HepG2 (cell line): ENCODE measurements around the gene VWA7. TPM values are rescaled to one million over a fixed set of nuclear protein-coding genes. Genes with fewer than 3 reads are reported as not detected.

Source experiments
- AGO1 ChIP-seq: fragments of 200-400 bp; formaldehyde crosslinking; IDR thresholded peaks from 2 replicates; pipeline ENCODE4 v1.6.1; 2017; ENCODE audit warnings: mild to moderate bottlenecking, low read depth, low read length, moderate library complexity; ENCODE audit not compliant: poor library complexity, severe bottlenecking
- ARNT ChIP-seq: fragments of 450-650 bp; IDR thresholded peaks from 2 replicates; pipeline ENCODE4 v1.6.1; 2017
- ATF4 ChIP-seq, 2 experiments: fragments of 450-650 bp in 1 of 2; sonication (generic) in 1 of 2; formaldehyde crosslinking; IDR thresholded peaks; 2 replicates each; pipeline versions ENCODE4 v1.5.0 to v1.8.0; 2020 to 2022; ENCODE audit warnings: mild to moderate bottlenecking in 1 of 2, missing genetic modification reagents in 1 of 2
- EHMT2 ChIP-seq: fragments of 200-600 bp; sonication (generic); IDR thresholded peaks from 2 replicates; pipeline ENCODE4 v1.7.0; 2017; ENCODE audit warnings: antibody characterized with exemption, low read depth, low read length, borderline replicate concordance
- ELF1 ChIP-seq: sonication (generic); formaldehyde crosslinking; IDR thresholded peaks from 2 replicates; pipeline ENCODE4 v1.4.0; 2020; ENCODE audit warnings: missing genetic modification reagents
- HNF4A ChIP-seq: sonication (generic); formaldehyde crosslinking; IDR thresholded peaks from 2 replicates; pipeline ENCODE4 v1.4.0; 2020; ENCODE audit warnings: missing genetic modification reagents
- HNRNPUL1 ChIP-seq: fragments of 200-400 bp; formaldehyde crosslinking; IDR thresholded peaks from 2 replicates; pipeline ENCODE4 v1.6.1; 2017; ENCODE audit warnings: low read depth, mild to moderate bottlenecking, low read length, moderate library complexity
- KDM4B ChIP-seq: sonication (generic); formaldehyde crosslinking; IDR thresholded peaks from 2 replicates; pipeline ENCODE4 v1.4.0; 2020; ENCODE audit warnings: missing genetic modification reagents
- KLF13 ChIP-seq: sonication (generic); formaldehyde crosslinking; IDR thresholded peaks from 2 replicates; pipeline ENCODE4 v1.4.0; 2020; ENCODE audit warnings: mild to moderate bottlenecking, missing genetic modification reagents
- LCORL ChIP-seq, 2 experiments: fragments of 450-650 bp in 1 of 2; sonication (generic) in 1 of 2; formaldehyde crosslinking in 1 of 2; IDR thresholded peaks; 2 replicates each; pipeline versions ENCODE4 v1.5.0 to v1.6.1; 2017 to 2020; ENCODE audit warnings: antibody characterized with exemption in 1 of 2, missing genetic modification reagents in 1 of 2
- MED8 ChIP-seq: sonication (generic); formaldehyde crosslinking; IDR thresholded peaks from 2 replicates; pipeline ENCODE4 v1.8.1; 2023; ENCODE audit warnings: mild to moderate bottlenecking, missing genetic modification reagents; ENCODE audit not compliant: insufficient replicate concordance
- MEF2D ChIP-seq: sonication (generic); formaldehyde crosslinking; IDR thresholded peaks from 2 replicates; pipeline ENCODE4 v1.5.1; 2020; ENCODE audit warnings: mild to moderate bottlenecking, missing genetic modification reagents
- NKX3-1 ChIP-seq: sonication (generic); formaldehyde crosslinking; IDR thresholded peaks from 2 replicates; pipeline ENCODE4 v1.5.0; 2020; ENCODE audit warnings: missing genetic modification reagents
- NONO ChIP-seq, 2 experiments: fragments of 450-650 bp in 1 of 2; sonication (generic) in 1 of 2; formaldehyde crosslinking in 1 of 2; IDR thresholded peaks in 1 of 2; conservative IDR thresholded peaks in 1 of 2; 2 replicates each; pipeline versions ENCODE4 v1.6.1 to v1.8.0; 2017 to 2022; ENCODE audit warnings: mild to moderate bottlenecking in 1 of 2, missing genetic modification reagents in 1 of 2, moderate library complexity in 1 of 2
- NR2C2 ChIP-seq: sonication (generic); formaldehyde crosslinking; IDR thresholded peaks from 2 replicates; pipeline ENCODE4 v1.4.0; 2020; ENCODE audit warnings: missing genetic modification reagents, mild to moderate bottlenecking, moderate library complexity, borderline replicate concordance
- PAX8 ChIP-seq: sonication (generic); formaldehyde crosslinking; IDR thresholded peaks from 2 replicates; pipeline ENCODE4 v1.8.0; 2022; ENCODE audit warnings: mild to moderate bottlenecking, missing genetic modification reagents, borderline replicate concordance
- SOX5 ChIP-seq: IDR thresholded peaks from 2 replicates; pipeline ENCODE4 v1.6.1; 2016; ENCODE audit warnings: borderline replicate concordance
- SP5 ChIP-seq: IDR thresholded peaks from 2 replicates; pipeline ENCODE4 v1.6.1; 2016; ENCODE audit warnings: low read depth, borderline replicate concordance
- SRF ChIP-seq: IDR thresholded peaks from 2 replicates; pipeline ENCODE4 v1.6.1; 2011; ENCODE audit warnings: mild to moderate bottlenecking, low read depth, low read length, moderate library complexity
- TAF15 ChIP-seq: fragments of 200-400 bp; formaldehyde crosslinking; IDR thresholded peaks from one replicate; pipeline ENCODE4 v1.6.1; 2018; ENCODE audit warnings: mild to moderate bottlenecking, low read depth, low read length; ENCODE audit not compliant: poor library complexity, severe bottlenecking
- TEAD3 ChIP-seq: optimal IDR thresholded peaks from 2 replicates; pipeline ENCODE3; 2016; ENCODE audit warnings: borderline replicate concordance
- ZBTB3 ChIP-seq: sonication (generic); formaldehyde crosslinking; IDR thresholded peaks from 2 replicates; pipeline ENCODE4 v1.4.0; 2020; ENCODE audit warnings: low read depth, mild to moderate bottlenecking, moderate library complexity, missing genetic modification reagents, borderline replicate concordance
- ZFP37 ChIP-seq: sonication (generic); formaldehyde crosslinking; IDR thresholded peaks from 2 replicates; pipeline ENCODE4 v1.4.0; 2020; ENCODE audit warnings: missing genetic modification reagents, borderline replicate concordance
- ZFY ChIP-seq: sonication (generic); formaldehyde crosslinking; IDR thresholded peaks from 2 replicates; pipeline ENCODE4 v1.4.0; 2020; ENCODE audit warnings: missing genetic modification reagents
- ZNF564 ChIP-seq: sonication (generic); formaldehyde crosslinking; IDR thresholded peaks from 2 replicates; pipeline ENCODE4 v1.8.1; 2023; ENCODE audit warnings: mild to moderate bottlenecking, missing genetic modification reagents
- ZNF652 ChIP-seq: IDR thresholded peaks from 2 replicates; pipeline ENCODE4 v1.6.1; 2016; ENCODE audit warnings: low read depth, borderline replicate concordance
- ZNF850 ChIP-seq: sonication (generic); formaldehyde crosslinking; conservative IDR thresholded peaks from 2 replicates; pipeline ENCODE4 v1.9.0; 2021; ENCODE audit warnings: mild to moderate bottlenecking, missing genetic modification reagents
- ZNF883 ChIP-seq: sonication (generic); formaldehyde crosslinking; IDR thresholded peaks from 2 replicates; pipeline ENCODE4 v1.5.1; 2020; ENCODE audit warnings: mild to moderate bottlenecking, missing genetic modification reagents; ENCODE audit errors: not compliant biosample characterization
- polyA plus RNA-seq, 8 experiments: library from polyadenylated mRNA; depleted of rRNA in 3 of 8; stranded (reverse) in 7 of 8; unstranded in 1 of 8; fragments of >200 nt; fragmentation: Illumina TruSeq in 4 of 8; extraction: Trizol in 4 of 8; gene quantifications; 2 replicates each; pipeline versions ENCODE4 v1.2.1 to v1.2.3, GENCODE V29; 2011 to 2016; ENCODE audit warnings: low read depth in 4 of 8, missing spikeins in 1 of 8, mixed read lengths in 1 of 8; ENCODE audit not compliant: insufficient read depth in 1 of 8
- total RNA-seq, 5 experiments: library from RNA; depleted of rRNA; stranded (reverse); fragments of >200 nt; fragmentation: Illumina TruSeq; extraction: Trizol; gene quantifications; 2 replicates each; pipeline ENCODE4 v1.2.3, GENCODE V29; 2016; ENCODE audit warnings: low read depth in 1 of 5
- TF ChIP-seq, protein P1 (sequence below): IDR thresholded peaks from 2 replicates; pipeline ENCODE4 v1.6.1; 2016
- TF ChIP-seq, protein P2 (sequence below): sonication (generic); formaldehyde crosslinking; IDR thresholded peaks from 2 replicates; pipeline ENCODE4 v1.4.0; 2020; ENCODE audit warnings: missing genetic modification reagents

Gene VWA7
- total and polyA plus RNA-seq, 2 of the 13 experiments (the other 11 are each of a cell fraction or from before 2014, with no cell fraction given): 0.86 to 3.3 TPM

DNA sequence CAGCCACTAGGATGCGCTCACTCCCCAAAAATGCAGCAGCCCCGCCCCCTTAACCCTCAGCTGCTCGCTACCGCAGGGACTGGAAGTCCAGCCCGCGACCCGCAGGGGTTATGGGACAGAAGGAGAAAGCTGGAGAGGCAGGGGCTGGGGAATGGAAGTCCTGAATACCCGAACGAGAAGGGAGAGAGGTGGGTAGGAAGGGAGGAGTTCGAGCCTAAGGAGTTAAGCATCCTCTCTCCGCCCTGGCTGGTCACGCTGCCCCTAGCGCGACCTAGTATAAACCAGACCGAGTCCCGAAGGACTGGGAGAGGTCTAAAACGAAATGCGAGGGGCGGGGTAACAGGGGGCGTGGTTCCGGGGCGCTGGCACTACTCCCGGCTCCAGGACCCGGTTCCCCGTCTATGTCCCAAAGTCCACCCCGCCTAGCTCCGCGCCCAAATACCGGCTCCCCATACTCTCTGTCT lies 47.6 kb downstream of the VWA7 start (continued):
- TF ChIP-seq TEAD3 (CRISPR knock-in tag) (no peak), AGO1 (no peak), MEF2D (CRISPR knock-in tag) (0 out of 2 replicates have a peak, but pooled peaks have one; percentile 11), EHMT2 (no peak), ARNT (no peak), ZNF883 (CRISPR knock-in tag) (no peak), ZNF652 (peak; percentile 100), KDM4B (CRISPR knock-in tag) (no peak), ATF4 (CRISPR knock-in tag; IDR thresholded peaks at IDR 0.05) (peak in 1 of 2 experiments; percentile 35; a peak in 1 of 4 replicates), TAF15 (no peak), HNRNPUL1 (no peak), ZFY (CRISPR knock-in tag) (peak; percentile 47), KLF13 (CRISPR knock-in tag) (peak; percentile 76; the same call in 1 of the 2 replicates), ZFP37 (CRISPR knock-in tag) (no peak), MED8 (CRISPR knock-in tag) (peak; percentile 14), SRF (no peak), ZNF564 (no peak), LCORL (IDR thresholded peaks at IDR 0.05) (no peak), LCORL (CRISPR knock-in tag; IDR thresholded peaks at IDR 0.05) (peak; percentile 78; the same call in 1 of the 2 replicates), SOX5 (CRISPR knock-in tag) (no peak; the same call in 1 of the 2 replicates), HNF4A (no peak), PAX8 (CRISPR knock-in tag) (no peak), NONO (IDR thresholded peaks at IDR 0.05) (no peak), NONO (CRISPR knock-in tag; conservative IDR thresholded peaks at IDR 0.05) (peak; percentile 72), ZNF850 (CRISPR knock-in tag) (no peak), NKX3-1 (CRISPR knock-in tag) (peak; percentile 71; the same call in 1 of the 2 replicates), ZBTB3 (CRISPR knock-in tag) (no peak; the same call in 1 of the 2 replicates), ELF1 (peak; percentile 58), NR2C2 (CRISPR knock-in tag) (peak; percentile 45; the same call in 1 of the 2 replicates), SP5 (peak; percentile 99)
- TF ChIP-seq, protein P1, sequence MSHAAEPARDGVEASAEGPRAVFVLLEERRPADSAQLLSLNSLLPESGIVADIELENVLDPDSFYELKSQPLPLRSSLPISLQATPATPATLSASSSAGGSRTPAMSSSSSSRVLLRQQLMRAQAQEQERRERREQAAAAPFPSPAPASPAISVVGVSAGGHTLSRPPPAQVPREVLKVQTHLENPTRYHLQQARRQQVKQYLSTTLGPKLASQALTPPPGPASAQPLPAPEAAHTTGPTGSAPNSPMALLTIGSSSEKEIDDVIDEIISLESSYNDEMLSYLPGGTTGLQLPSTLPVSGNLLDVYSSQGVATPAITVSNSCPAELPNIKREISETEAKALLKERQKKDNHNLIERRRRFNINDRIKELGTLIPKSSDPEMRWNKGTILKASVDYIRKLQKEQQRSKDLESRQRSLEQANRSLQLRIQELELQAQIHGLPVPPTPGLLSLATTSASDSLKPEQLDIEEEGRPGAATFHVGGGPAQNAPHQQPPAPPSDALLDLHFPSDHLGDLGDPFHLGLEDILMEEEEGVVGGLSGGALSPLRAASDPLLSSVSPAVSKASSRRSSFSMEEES: no peak; the same call in 1 of the 2 replicates
- TF ChIP-seq, protein P2, sequence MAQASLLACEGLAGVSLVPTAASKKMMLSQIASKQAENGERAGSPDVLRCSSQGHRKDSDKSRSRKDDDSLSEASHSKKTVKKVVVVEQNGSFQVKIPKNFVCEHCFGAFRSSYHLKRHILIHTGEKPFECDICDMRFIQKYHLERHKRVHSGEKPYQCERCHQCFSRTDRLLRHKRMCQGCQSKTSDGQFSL (CRISPR knock-in tag): peak; percentile 76; the same call in 1 of the 2 replicates
